ENCODE results near the gene SDC1.

SDC1 gene

DNA sequence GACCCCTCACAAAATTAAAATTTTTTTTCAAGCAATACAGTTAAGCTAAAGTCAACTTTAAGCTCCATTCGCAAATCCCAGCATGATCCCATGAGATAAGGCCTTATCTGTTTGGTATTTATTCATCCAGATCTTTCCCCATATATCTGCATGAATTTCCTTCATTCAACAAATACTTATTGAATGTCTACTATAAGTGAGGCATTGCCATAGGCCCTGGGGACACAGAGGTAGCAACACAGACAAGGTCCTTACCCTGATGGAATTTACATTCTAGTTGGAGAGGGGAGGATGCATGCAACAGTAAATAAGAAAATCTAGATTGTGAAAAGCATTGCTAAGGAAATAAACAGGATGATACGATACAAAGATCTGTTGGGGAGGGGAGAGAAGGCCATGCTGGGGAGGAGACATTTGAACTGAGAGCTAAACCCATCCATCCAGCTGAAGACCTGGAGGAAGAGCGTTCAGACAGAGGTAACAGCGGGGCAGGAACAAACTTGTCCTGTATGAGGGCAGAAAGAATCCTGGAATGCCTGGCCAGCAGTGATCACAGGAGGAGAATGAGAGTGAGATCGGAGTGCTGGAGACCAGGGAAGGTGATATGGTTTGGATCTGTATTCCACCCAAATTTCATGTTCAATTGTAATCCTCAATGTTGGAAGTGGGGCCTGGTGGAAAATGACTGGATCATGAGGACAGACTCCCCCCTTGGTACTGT is 71.6 kb downstream of the SDC1 start:
- Mint-ChIP-seq H3K27me3 (peaks cover 37% of the 10 kb centered on the region), H3K4me3 (no peak overlapping the region), H3K36me3 (ENCODE audit: low read depth) (no peaks in the 10 kb centered on the region), H3K9me3 (no peaks in the 10 kb centered on the region), H3K27ac (no peak overlapping the region), H3K4me1 (ENCODE audit: low read depth) (no peaks in the 10 kb centered on the region)

- no peak overlapping the region for H3K4me3 Mint-ChIP-seq
- H3K9me3 Mint-ChIP-seq = no peaks in the 10 kb centered on the region
- no peaks in the 10 kb centered on the region for H3K36me3 Mint-ChIP-seq (ENCODE audit: low read depth)
- H3K27me3 Mint-ChIP-seq = peaks cover 44% of the 10 kb centered on the region
- H3K4me1 Mint-ChIP-seq (ENCODE audit: low read depth) = no peaks in the 10 kb centered on the region
- no peak overlapping the region for H3K27ac Mint-ChIP-seq
Observed at GRCh38 chr2:20150806-20151571, 73.9 kb downstream of the SDC1 start.

All from stimulated activated naive CD8-positive, alpha-beta T cell treated with anti-CD3 and anti-CD28 coated beads, Interleukin-15, Interleukin-2, amounts not matched to agents 100 ng/mL and 50 ng/mL, for 24 hours (primary cell).